GM19395 (cell line): ENCODE measurements around the gene STKLD1.

ENCODE experiments used
- ATAC-seq: cut with Tn5 transposase; IDR thresholded peaks from one replicate; pipeline ENCODE4 v1.9.1; 2021; ENCODE audit warnings: mild to moderate bottlenecking, moderate library complexity; ENCODE audit not compliant: unreplicated experiment

Gene STKLD1

GRCh38 chr9:133405508-133406438 is 29.6 kb downstream of the STKLD1 start:
- no peak for ATAC-seq

GRCh38 chr9:133406480-133407307 is 30.5 kb downstream of the STKLD1 start:
- no peak for ATAC-seq

- no peak for ATAC-seq
Observed at GRCh38 chr9:133408042-133408441, 31.9 kb downstream of the STKLD1 start.

- ATAC-seq, result no peak
Observed at GRCh38 chr9:133415170-133415569, 39.0 kb downstream of the STKLD1 start.

- peak; percentile 70 for ATAC-seq
Observed at GRCh38 chr9:133417541-133418461, 41.6 kb downstream of the STKLD1 start, which contains the start of gene REXO4. TSS of gene REXO4 (minus strand) at chr9:133418010. CDS start at chr9:133417844, 166 bp downstream.

GRCh38 chr9:133419005-133419404 is 42.8 kb downstream of the STKLD1 start:
- ATAC-seq, result no peak

GRCh38 chr9:133420392-133420827 is 44.2 kb downstream of the STKLD1 start:
- peak; percentile 42 for ATAC-seq

GRCh38 chr9:133421615-133422542 is 45.7 kb downstream of the STKLD1 start, which contains the start of gene ADAMTS13:
TSS of gene ADAMTS13 (plus strand) at chr9:133422367. CDS start at chr9:133422444, 77 bp downstream.
- peak; percentile 34 for ATAC-seq

- ATAC-seq, result no peak
Observed at GRCh38 chr9:133423216-133423615, 47.0 kb downstream of the STKLD1 start.

- no peak for ATAC-seq
Observed at GRCh38 chr9:133424187-133424586, 48.0 kb downstream of the STKLD1 start.

- no peak for ATAC-seq
Observed at GRCh38 chr9:133425049-133425632, 49.0 kb downstream of the STKLD1 start.

- no peak for ATAC-seq
Observed at GRCh38 chr9:133426011-133426410, 49.8 kb downstream of the STKLD1 start.

- no peak for ATAC-seq
Observed at GRCh38 chr9:133427658-133428348, 51.6 kb downstream of the STKLD1 start.

GRCh38 chr9:133428617-133429101 is 52.5 kb downstream of the STKLD1 start:
- no peak for ATAC-seq

GRCh38 chr9:133429214-133429613 is 53.0 kb downstream of the STKLD1 start:
- ATAC-seq, result no peak

- ATAC-seq, result no peak
Observed at GRCh38 chr9:133429641-133430161, 53.5 kb downstream of the STKLD1 start.

GRCh38 chr9:133430244-133430643 is 54.1 kb downstream of the STKLD1 start:
- no peak for ATAC-seq

GRCh38 chr9:133433351-133433843 is 57.2 kb downstream of the STKLD1 start:
- no peak for ATAC-seq
